K562 (cell line): ENCODE measurements around the gene SURF6. TPM values are rescaled to one million over a fixed set of nuclear protein-coding genes. Genes with fewer than 3 reads are reported as not detected.
A peak's percentile ranks its signal among the peaks of the same experiment; 100 is the strongest.

Source experiments
- ADNP ChIP-seq: fragments of 200-800 bp; sonication (Bioruptor generic); IDR thresholded peaks from 2 replicates; pipeline ENCODE4 v1.6.1; 2016; ENCODE audit warnings: missing genetic modification characterization, missing compliant biosample characterization
- ARID1B ChIP-seq: fragments of 450-650 bp; IDR thresholded peaks from 2 replicates; pipeline ENCODE4 v1.6.1; 2016; ENCODE audit warnings: antibody characterized with exemption, mild to moderate bottlenecking, inconsistent platforms
- ARID3B ChIP-seq: fragments of 250-450 bp; sonication (Bioruptor Pico); IDR thresholded peaks from 2 replicates; pipeline ENCODE4 v1.4.0; 2020; ENCODE audit warnings: borderline replicate concordance
- BACH1 ChIP-seq: fragments of 200-800 bp; sonication (Bioruptor generic); IDR thresholded peaks from 2 replicates; pipeline ENCODE4 v1.6.1; 2016; ENCODE audit warnings: missing genetic modification characterization, missing compliant biosample characterization
- GABPB2 ChIP-seq: fragments of 250-450 bp; sonication (Bioruptor Pico); conservative IDR thresholded peaks from 2 replicates; pipeline ENCODE4 v1.5.1; 2021; ENCODE audit warnings: mild to moderate bottlenecking
- IRF2 ChIP-seq: sonication (generic); formaldehyde crosslinking; IDR thresholded peaks from 2 replicates; pipeline ENCODE4 v1.8.1; 2022; ENCODE audit warnings: mild to moderate bottlenecking, missing genetic modification reagents
- KDM2B ChIP-seq: fragments of 250-450 bp; sonication (Bioruptor Pico); IDR thresholded peaks from 2 replicates; pipeline ENCODE4 v1.8.0; 2021; ENCODE audit warnings: mild to moderate bottlenecking, moderate library complexity
- MXD1 ChIP-seq: fragments of 250-450 bp; sonication (Bioruptor Pico); IDR thresholded peaks from 2 replicates; pipeline ENCODE4 v1.8.0; 2021; ENCODE audit warnings: borderline replicate concordance, mild to moderate bottlenecking, moderate library complexity; ENCODE audit not compliant: poor library complexity, severe bottlenecking
- NFE2 ChIP-seq: IDR thresholded peaks from 2 replicates; pipeline ENCODE4 v1.6.1; 2014; ENCODE audit warnings: antibody characterized with exemption, low read depth
- NR2C2 ChIP-seq, 2 experiments: fragments of 200-800 bp in 1 of 2; sonication (Bioruptor generic) in 1 of 2; sonication (generic) in 1 of 2; formaldehyde crosslinking in 1 of 2; IDR thresholded peaks; 2 replicates each; pipeline versions ENCODE4 v1.6.1 to v1.8.0; 2016 to 2022; ENCODE audit warnings: mild to moderate bottlenecking in 1 of 2, missing compliant biosample characterization in 1 of 2, missing genetic modification characterization in 1 of 2, missing genetic modification reagents in 1 of 2
- OTX1 ChIP-seq: fragments of 450-650 bp; formaldehyde crosslinking; IDR thresholded peaks from 2 replicates; pipeline ENCODE4 v1.4.0; 2022; ENCODE audit warnings: mild to moderate bottlenecking
- POLR3A ChIP-seq: IDR thresholded peaks from 2 replicates; pipeline ENCODE4 v1.6.1; 2011; ENCODE audit warnings: borderline replicate concordance, mild to moderate bottlenecking, moderate library complexity; ENCODE audit not compliant: insufficient read length, insufficient read depth; ENCODE audit errors: extremely low read depth
- RAD21 ChIP-seq, 2 experiments: fragments of 250-450 bp in 1 of 2; fragments of 450-650 bp in 1 of 2; sonication (Bioruptor Pico) in 1 of 2; formaldehyde crosslinking in 1 of 2; IDR thresholded peaks in 1 of 2; conservative IDR thresholded peaks in 1 of 2; 2 replicates each; pipeline versions ENCODE4 v1.4.0 to v1.8.0; 2020 to 2022; ENCODE audit warnings: mild to moderate bottlenecking in 2 of 2, moderate library complexity in 1 of 2
- RBM39 ChIP-seq: fragments of 200-400 bp; formaldehyde crosslinking; optimal IDR thresholded peaks from 2 replicates; pipeline ENCODE3; 2018; ENCODE audit warnings: low read depth, low read length
- RFX7 ChIP-seq: fragments of 250-450 bp; sonication (Bioruptor Pico); IDR thresholded peaks from 2 replicates; pipeline ENCODE4 v1.5.1; 2021; ENCODE audit warnings: mild to moderate bottlenecking
- SAFB2 ChIP-seq: fragments of 200-400 bp; formaldehyde crosslinking; IDR thresholded peaks from 2 replicates; pipeline ENCODE4 v1.6.1; 2018; ENCODE audit warnings: borderline replicate concordance, low read length, low read depth, moderate library complexity; ENCODE audit not compliant: severe bottlenecking
- SNRNP70 ChIP-seq: fragments of 200-400 bp; formaldehyde crosslinking; optimal IDR thresholded peaks from 2 replicates; pipeline ENCODE3; 2017; ENCODE audit warnings: low read depth, low read length
- SP2 ChIP-seq: IDR thresholded peaks from 2 replicates; pipeline ENCODE4 v1.6.1; 2011; ENCODE audit warnings: mild to moderate bottlenecking, low read depth, low read length, moderate library complexity; ENCODE audit not compliant: poor library complexity, severe bottlenecking; ENCODE audit errors: extremely low read depth
- THRAP3 ChIP-seq: fragments of 450-650 bp; IDR thresholded peaks from 2 replicates; pipeline ENCODE4 v1.6.1; 2016; ENCODE audit warnings: mild to moderate bottlenecking, inconsistent platforms, borderline replicate concordance
- U2AF2 ChIP-seq: fragments of 200-400 bp; formaldehyde crosslinking; optimal IDR thresholded peaks from 2 replicates; pipeline ENCODE3; 2017; ENCODE audit warnings: low read depth, mild to moderate bottlenecking, low read length
- ZFP1 ChIP-seq: fragments of 450-650 bp; formaldehyde crosslinking; IDR thresholded peaks from 2 replicates; pipeline ENCODE4 v1.4.0; 2020; ENCODE audit warnings: mild to moderate bottlenecking, mixed read lengths
- ZNF444 ChIP-seq: fragments of 250-450 bp; sonication (Bioruptor Pico); IDR thresholded peaks from 2 replicates; pipeline ENCODE4 v1.4.0; 2020; ENCODE audit warnings: mild to moderate bottlenecking, moderate library complexity
- ZNF696 ChIP-seq: fragments of 250-450 bp; sonication (Bioruptor Pico); conservative IDR thresholded peaks from 2 replicates; pipeline ENCODE4 v1.4.0; 2020; ENCODE audit warnings: mild to moderate bottlenecking, moderate library complexity
- polyA plus RNA-seq, 8 experiments: library from polyadenylated mRNA; depleted of rRNA in 4 of 8; stranded (reverse) in 5 of 8; unstranded in 3 of 8; fragments of >200 nt; fragmentation: Nextera tagmentation in 2 of 8; fragmentation: Illumina TruSeq in 1 of 8; extraction: Ambion mirVana in 2 of 8; extraction: Trizol in 1 of 8; gene quantifications; 2 replicates each; pipeline versions ENCODE4 v1.2.1 to v1.2.3, GENCODE V29; 2011 to 2014; ENCODE audit warnings: inconsistent platforms in 1 of 8, missing spikeins in 1 of 8
- total RNA-seq, 7 experiments: library from RNA; depleted of rRNA in 6 of 7; stranded (reverse); fragments of >200 nt in 6 of 7; fragmentation: Illumina TruSeq in 2 of 7; extraction: Trizol in 2 of 7; gene quantifications; 2 replicates each; pipeline versions ENCODE4 v1.2.1 to v1.2.3, GENCODE V29; 2011 to 2021; ENCODE audit warnings: low replicate concordance in 1 of 7
- TF ChIP-seq, protein P1 (sequence below): fragments of 250-450 bp; sonication (Bioruptor Pico); IDR thresholded peaks from 2 replicates; pipeline ENCODE4 v1.5.0; 2020; ENCODE audit warnings: mild to moderate bottlenecking, borderline replicate concordance

Gene SURF6
- total and polyA plus RNA-seq, 9 of the 15 experiments (the other 6 are each of a cell fraction or from before 2014, with no cell fraction given): 1.4 to 68.3 (median 14.7) TPM

DNA sequence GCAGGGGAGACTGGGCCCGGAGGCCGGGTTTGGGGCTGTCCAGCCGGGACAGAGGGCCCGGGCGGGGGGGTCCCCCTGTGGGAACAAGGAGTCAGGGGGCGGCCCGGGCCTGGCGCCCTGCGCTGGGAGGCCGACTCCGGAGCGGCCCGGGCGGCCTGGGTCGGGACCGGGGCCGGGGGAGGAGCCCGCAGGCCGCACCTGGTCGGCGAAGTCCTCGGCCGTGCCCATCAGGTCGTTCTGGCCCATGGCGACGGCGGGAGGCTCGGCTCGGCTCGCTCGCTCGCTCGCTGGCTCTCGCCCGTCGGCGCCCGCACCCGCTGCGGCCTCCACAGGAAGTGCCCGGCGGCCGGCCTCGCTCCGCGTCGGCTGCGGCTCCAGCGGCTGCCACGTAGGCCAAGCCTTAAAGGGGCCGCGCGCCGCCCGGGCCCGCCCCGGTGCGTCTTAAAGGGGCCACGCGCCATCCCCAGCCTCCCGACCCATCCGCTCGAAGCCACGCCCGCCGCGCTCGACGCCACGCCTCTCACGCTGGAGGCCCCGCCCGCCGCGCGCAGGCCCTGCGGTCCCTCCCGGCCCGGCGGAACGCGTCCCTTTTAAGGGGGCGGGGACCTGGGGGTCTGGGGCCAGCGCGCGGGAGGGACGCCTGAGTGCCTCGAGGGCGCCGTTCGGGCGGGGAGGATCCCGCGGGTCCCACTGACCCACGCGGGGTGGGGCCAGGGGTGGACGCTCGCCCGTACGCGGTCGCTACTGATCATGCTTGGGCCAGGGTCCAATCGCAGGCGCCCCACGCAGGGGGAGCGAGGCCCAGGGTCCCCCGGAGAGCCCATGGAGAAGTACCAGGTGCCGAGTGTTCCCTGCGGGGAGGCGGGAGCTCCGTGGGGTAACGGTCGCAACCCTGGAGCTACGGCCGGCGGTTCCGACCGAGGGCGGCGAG is 40.0 kb upstream of the SURF6 start, which contains the start of the genes STKLD1 and SURF4 (continued):
- no peak for TF ChIP-seq ARID3B (CRISPR knock-in tag)
- TF ChIP-seq U2AF2: no peak
- no peak for TF ChIP-seq POLR3A
- no peak for TF ChIP-seq ZFP1 (CRISPR knock-in tag)
- TF ChIP-seq NFE2: no peak
- 0 out of 2 replicates have a peak, but pooled peaks have one; percentile 50 for TF ChIP-seq NR2C2 (CRISPR knock-in tag; IDR thresholded peaks at IDR 0.05)
- peak; percentile 55 for TF ChIP-seq NR2C2 (tag; IDR thresholded peaks at IDR 0.05)
- no peak for TF ChIP-seq ADNP (tag)
- TF ChIP-seq RFX7: no peak
- TF ChIP-seq, protein P1, sequence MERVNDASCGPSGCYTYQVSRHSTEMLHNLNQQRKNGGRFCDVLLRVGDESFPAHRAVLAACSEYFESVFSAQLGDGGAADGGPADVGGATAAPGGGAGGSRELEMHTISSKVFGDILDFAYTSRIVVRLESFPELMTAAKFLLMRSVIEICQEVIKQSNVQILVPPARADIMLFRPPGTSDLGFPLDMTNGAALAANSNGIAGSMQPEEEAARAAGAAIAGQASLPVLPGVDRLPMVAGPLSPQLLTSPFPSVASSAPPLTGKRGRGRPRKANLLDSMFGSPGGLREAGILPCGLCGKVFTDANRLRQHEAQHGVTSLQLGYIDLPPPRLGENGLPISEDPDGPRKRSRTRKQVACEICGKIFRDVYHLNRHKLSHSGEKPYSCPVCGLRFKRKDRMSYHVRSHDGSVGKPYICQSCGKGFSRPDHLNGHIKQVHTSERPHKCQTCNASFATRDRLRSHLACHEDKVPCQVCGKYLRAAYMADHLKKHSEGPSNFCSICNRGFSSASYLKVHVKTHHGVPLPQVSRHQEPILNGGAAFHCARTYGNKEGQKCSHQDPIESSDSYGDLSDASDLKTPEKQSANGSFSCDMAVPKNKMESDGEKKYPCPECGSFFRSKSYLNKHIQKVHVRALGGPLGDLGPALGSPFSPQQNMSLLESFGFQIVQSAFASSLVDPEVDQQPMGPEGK (CRISPR knock-in tag): no peak
- TF ChIP-seq SP2: no peak
- no peak for TF ChIP-seq ZNF444 (CRISPR knock-in tag)
- no peak for TF ChIP-seq MXD1 (CRISPR knock-in tag)
- no peak for TF ChIP-seq SNRNP70
- TF ChIP-seq THRAP3: no peak
- TF ChIP-seq SAFB2: no peak
- TF ChIP-seq IRF2 (CRISPR knock-in tag): no peak
- TF ChIP-seq RBM39: no peak
- no peak for TF ChIP-seq ZNF696 (CRISPR knock-in tag)
- TF ChIP-seq KDM2B (CRISPR knock-in tag): 0 out of 2 replicates have a peak, but pooled peaks have one; percentile 65
- no peak for TF ChIP-seq ARID1B
- no peak for TF ChIP-seq OTX1
- no peak for TF ChIP-seq RAD21 (CRISPR knock-in tag; conservative IDR thresholded peaks at IDR 0.05 in 1 of 2, IDR thresholded peaks at IDR 0.05 in 1 of 2)
- TF ChIP-seq BACH1 (tag): no peak
- no peak for TF ChIP-seq GABPB2 (CRISPR knock-in tag)
